HFFc6 (cell line): ENCODE results near the gene POTEJ. TPM values are rescaled to one million over a fixed set of nuclear protein-coding genes. Genes with fewer than 3 reads are reported as not detected.
"Not testable (repeated sequence)": the region's sequence is repeated elsewhere in the genome, so short reads cannot be mapped to it uniquely, and the experiment has no call there.

Experiments
- DNase-seq: peaks from one replicate; pipeline ENCODE4 v3.0.0-alpha.2; 2018
- H3K27ac Mint-ChIP-seq: 2 replicates; pipeline ENCODE4 v1.8.0; 2020; ENCODE audit warnings: mild to moderate bottlenecking, mixed read lengths
- H3K27me3 Mint-ChIP-seq: 2 replicates; pipeline ENCODE4 v1.8.0; 2021; ENCODE audit warnings: mild to moderate bottlenecking, moderate library complexity, mixed read lengths; ENCODE audit not compliant: insufficient read depth
- H3K36me3 Mint-ChIP-seq: 2 replicates; pipeline ENCODE4 v1.8.0; 2021; ENCODE audit warnings: low read depth, mixed read lengths
- H3K4me1 Mint-ChIP-seq: 2 replicates; pipeline ENCODE4 v1.8.0; 2020; ENCODE audit warnings: low read depth, mixed read lengths
- H3K4me3 Mint-ChIP-seq: 2 replicates; pipeline ENCODE4 v1.8.0; 2020; ENCODE audit warnings: mild to moderate bottlenecking, moderate library complexity, mixed read lengths
- H3K9me3 Mint-ChIP-seq: 2 replicates; pipeline ENCODE4 v1.8.0; 2020; ENCODE audit warnings: mild to moderate bottlenecking, mixed read lengths
- long read RNA-seq: library from polyadenylated mRNA; unstranded; transcript quantifications from one replicate; pipeline ENCODE4 v2.0.0, GENCODE V29; 2019
- total RNA-seq, 6 experiments: library from RNA; stranded (reverse); fragmentation: NEBNext Ultra II Directional; extraction: Animal tissue kit (Norgen Biotek cat#: 25700); gene quantifications; 2 replicates in 1 of 6; 3 replicates in 5 of 6; pipeline ENCODE4 v1.2.3, GENCODE V29; 2021

Gene POTEJ
- total RNA-seq = not detected
- long read RNA-seq, partial matches to known transcripts = 0 of 2 reads
- long read RNA-seq, other reads (novel, unspliced or antisense) = 2 of 2 reads

DNA sequence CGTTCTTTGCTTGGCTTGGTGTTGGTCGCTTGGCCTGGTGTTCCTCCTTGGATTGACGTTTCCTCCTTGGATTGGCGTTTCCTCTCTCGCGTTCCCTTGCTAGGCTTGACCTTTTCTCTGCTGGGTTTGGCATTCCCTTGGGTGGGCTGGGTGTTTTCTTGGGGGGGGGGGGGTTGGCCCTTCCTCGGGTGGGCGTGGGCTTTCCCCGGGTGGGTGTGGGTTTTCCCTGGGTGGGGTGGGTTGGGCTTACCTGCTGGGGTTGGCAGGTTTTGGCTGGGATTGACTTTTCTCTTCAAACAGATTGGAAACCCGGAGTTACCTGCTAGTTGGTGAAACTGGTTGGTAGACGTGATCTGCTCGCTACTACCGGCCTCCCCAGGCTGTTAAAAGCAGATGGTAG is at the start of gene POTEJ:
POTEJ (plus strand) TSS at position 301 of the 400 bp plus-strand sequence; CDS start at position 394, 93 bp downstream.
- H3K36me3 Mint-ChIP-seq, H3K27ac Mint-ChIP-seq, H3K4me3 Mint-ChIP-seq, H3K4me1 Mint-ChIP-seq, H3K9me3 Mint-ChIP-seq, H3K27me3 Mint-ChIP-seq, DNase-seq: not testable (repeated sequence)

DNA sequence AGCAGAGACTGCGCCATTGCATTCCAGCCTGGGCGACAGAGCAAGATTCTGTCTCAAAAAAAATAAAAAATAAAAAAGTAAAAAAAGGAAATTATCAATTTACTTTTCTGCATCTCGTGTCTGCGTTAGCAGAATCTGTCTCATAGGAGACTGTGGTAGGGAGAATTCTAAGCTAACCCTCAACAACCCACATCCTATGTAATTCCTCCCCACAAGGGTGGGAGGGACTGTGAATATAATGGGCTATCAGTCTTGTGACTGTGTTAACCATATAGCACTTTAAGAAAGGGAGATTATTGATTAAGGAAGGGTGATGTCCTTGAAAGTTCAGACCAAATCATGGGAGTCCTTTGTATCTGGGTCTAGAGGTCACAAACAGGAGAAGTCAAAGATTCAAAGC is 45.1 kb upstream of the POTEJ start:
- not testable (repeated sequence) for H3K4me3 Mint-ChIP-seq, H3K36me3 Mint-ChIP-seq, H3K27me3 Mint-ChIP-seq, H3K9me3 Mint-ChIP-seq, H3K4me1 Mint-ChIP-seq, DNase-seq, H3K27ac Mint-ChIP-seq

DNA sequence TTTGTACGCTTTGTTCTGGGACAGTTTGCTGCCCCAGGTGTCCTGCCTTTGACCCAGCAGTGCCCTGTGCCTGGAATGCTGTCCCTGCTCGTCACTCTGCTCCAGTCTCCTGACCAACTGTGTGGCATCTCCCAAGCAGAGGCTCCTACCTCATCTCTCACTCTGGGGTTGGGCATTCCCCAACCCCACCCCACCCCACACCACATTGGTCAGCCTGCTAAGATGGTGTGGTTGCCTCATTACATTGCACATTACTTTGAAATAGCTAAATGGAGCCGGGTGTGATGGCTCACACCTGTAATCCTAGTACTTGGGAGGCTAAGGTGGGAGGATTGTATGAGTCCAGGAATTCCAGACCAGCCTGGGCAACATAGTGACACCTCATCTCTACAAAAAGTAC is 39.3 kb upstream of the POTEJ start:
- not testable (repeated sequence) for H3K36me3 Mint-ChIP-seq, DNase-seq, H3K27me3 Mint-ChIP-seq, H3K9me3 Mint-ChIP-seq, H3K4me1 Mint-ChIP-seq, H3K4me3 Mint-ChIP-seq, H3K27ac Mint-ChIP-seq

DNA sequence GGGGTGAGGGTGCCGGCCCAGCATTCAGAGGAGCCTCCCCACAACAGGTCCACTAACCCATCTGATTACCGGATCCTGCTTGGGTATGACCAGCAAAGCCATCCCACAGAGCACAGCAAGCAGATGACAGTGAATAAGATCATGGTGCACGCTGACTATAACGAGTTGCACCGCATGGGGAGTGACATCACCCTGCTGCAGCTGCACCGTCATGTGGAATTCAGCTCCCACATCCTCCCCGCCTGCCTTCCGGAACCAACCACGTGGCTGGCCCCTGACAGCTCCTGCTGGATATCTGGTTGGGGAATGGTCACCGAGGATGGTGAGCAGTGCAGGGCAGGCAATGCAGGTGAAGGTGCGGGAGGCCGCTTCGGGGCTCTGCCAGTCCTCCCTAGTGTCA is 37.0 kb upstream of the POTEJ start:
- not testable (repeated sequence) for H3K36me3 Mint-ChIP-seq, H3K27ac Mint-ChIP-seq

DNA sequence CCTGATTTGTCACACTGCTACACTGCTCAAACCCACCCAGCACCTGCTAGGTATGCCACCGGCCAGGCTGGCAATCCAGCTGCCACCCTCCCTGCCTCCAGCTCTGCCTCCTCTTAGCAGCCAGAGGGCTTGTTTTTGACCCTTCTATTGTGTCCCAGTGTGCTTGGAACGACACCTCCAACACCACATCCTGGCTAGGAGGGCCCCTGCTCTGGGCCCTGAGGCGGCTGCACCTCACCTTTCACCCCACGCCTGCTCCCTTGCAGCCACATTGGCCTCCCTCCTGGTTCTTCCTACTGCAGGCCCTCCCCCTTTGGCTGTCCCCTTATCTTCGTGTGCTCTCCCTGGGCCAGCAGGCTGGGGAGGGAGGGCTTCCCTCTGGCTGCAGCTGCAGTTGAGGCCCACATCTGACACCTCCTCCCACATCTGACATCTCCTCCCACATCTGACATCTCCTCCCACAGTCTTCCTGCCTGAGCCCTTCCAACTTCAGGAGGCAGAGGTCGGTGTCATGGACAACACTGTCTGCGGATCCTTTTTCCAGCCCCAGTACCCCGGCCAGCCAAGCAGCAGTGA is 34.9 kb upstream of the POTEJ start:
- not testable (repeated sequence) for H3K36me3 Mint-ChIP-seq, H3K9me3 Mint-ChIP-seq, DNase-seq, H3K4me3 Mint-ChIP-seq, H3K4me1 Mint-ChIP-seq, H3K27me3 Mint-ChIP-seq, H3K27ac Mint-ChIP-seq

More for the DNA sequence above, 37.0 kb upstream of the POTEJ start:
- H3K9me3 Mint-ChIP-seq, H3K27me3 Mint-ChIP-seq, H3K4me3 Mint-ChIP-seq, DNase-seq, H3K4me1 Mint-ChIP-seq: not testable (repeated sequence)

DNA sequence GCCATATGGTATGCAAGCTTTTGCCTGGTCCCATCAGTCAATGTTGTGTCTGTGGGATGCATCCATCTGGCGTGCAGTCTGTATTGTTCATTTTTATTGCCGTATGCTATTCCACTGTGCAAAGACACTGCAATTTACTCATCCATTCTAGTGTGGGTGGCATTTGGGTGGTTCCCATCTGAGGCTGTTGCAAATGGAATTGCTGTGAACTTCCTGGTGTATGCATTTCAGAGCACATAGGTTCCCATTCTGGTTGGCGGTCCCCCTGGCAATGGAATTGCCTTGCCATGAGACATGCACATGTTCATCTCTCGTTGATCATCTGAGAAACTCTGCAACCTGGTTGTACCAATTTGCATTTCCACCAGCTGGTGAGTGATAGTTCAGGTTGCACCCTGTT is 33.7 kb upstream of the POTEJ start:
- not testable (repeated sequence) for H3K4me3 Mint-ChIP-seq, H3K27me3 Mint-ChIP-seq, H3K36me3 Mint-ChIP-seq, DNase-seq, H3K27ac Mint-ChIP-seq, H3K9me3 Mint-ChIP-seq, H3K4me1 Mint-ChIP-seq

DNA sequence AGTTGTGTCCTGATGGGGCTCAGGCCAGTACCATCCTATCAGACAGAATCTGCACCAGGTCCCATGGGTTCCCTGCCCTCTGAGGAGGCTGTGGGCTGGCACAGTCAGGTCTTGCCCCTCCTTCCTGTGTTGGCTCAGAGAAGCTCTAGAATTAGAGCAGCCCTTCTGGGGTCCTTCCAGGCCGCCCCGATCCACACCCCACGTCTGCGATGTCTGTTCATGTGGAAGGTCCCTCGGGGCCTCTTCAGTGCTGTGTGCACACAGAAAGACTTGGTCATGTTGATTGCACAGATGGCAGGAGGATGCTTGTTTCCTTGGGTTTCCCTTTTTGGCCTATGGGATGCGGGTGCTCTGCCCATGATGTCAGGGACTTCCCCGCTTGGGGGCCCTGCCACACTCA is 32.1 kb upstream of the POTEJ start:
- H3K4me1 Mint-ChIP-seq, H3K9me3 Mint-ChIP-seq, H3K27ac Mint-ChIP-seq, DNase-seq, H3K36me3 Mint-ChIP-seq, H3K27me3 Mint-ChIP-seq, H3K4me3 Mint-ChIP-seq: not testable (repeated sequence)

DNA sequence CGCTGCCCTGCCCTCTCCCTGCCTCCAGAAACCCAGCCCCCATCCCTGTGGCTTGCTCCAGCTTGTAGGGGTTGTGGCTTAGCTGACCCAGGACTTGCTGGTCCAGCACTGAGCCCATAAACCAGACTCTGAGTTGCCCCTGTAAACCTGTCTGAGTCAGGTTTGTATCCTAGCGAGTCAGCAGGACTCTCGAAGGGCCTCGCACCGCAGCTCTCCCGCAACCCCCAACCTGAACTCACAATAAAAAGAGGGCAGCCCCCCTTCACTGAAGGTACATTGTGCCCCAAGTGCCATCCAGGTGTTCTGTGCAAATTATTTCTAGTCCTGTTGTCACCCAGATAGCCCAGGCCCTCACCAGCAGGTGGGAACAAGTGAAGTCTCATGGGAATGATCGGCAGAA is 29.7 kb upstream of the POTEJ start:
- H3K4me3 Mint-ChIP-seq, DNase-seq, H3K4me1 Mint-ChIP-seq, H3K27me3 Mint-ChIP-seq, H3K36me3 Mint-ChIP-seq, H3K27ac Mint-ChIP-seq, H3K9me3 Mint-ChIP-seq: not testable (repeated sequence)

DNA sequence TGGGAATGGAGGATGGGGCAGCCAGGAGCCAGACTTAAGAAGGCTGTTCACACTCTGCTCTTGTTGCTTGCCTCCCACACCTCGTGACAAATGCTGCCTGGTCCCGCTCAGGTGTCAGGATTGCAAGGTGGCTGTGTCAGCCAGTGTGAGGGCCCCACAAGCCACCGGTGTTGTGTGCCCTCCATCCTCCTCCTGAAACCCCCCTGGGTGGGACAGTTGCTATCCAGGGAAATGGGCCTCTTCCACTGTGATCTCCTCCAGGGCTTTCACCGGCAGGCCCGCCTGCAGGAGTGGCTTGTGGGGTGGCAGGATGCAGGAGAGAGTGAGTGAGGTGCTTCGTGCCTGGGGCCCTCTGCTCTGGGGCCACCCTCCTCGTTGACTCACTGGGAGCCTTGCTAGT is 28.3 kb upstream of the POTEJ start:
- not testable (repeated sequence) for H3K9me3 Mint-ChIP-seq, H3K27ac Mint-ChIP-seq, H3K4me3 Mint-ChIP-seq, DNase-seq, H3K4me1 Mint-ChIP-seq, H3K36me3 Mint-ChIP-seq, H3K27me3 Mint-ChIP-seq

DNA sequence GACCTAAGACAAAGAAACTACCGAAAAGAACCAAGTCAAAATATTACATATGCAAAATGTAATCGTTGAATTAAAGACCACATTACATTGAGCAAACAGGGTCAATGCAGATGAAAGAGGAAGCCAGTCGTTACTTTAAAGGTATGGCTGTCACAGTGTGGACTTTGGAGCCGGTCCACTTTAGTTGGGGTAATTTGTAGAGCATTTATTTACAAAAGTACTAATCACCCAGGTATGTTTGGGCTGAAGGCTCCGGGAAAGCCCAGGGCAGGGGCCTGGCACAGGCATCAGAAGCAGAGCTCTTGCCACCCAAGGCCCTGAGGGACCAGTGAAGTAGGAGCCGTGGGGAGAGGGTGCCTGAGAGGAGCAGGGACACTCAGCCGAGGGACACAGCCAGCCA is 27.7 kb upstream of the POTEJ start:
- not testable (repeated sequence) for H3K9me3 Mint-ChIP-seq, H3K4me3 Mint-ChIP-seq, H3K36me3 Mint-ChIP-seq, H3K27me3 Mint-ChIP-seq, H3K4me1 Mint-ChIP-seq, DNase-seq, H3K27ac Mint-ChIP-seq

DNA sequence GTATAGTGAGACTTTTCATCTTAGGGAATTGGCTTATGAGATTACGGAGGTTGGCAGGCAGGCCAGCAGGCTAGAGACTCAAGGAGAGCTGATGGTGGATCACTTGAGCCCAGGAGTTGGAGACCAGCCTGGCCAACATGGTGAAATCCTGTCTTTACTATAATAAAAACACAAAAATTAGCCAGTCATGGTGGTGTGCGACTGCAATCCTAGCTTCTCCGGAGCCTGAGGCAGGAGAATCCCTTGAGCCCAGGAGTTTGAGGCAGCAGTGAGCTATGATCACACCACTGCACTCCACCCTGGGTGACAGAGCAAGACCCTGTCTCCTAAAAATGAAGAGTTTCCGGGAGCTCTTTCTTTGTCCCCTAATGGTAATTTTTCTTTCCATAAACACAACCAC is 26.5 kb upstream of the POTEJ start:
- not testable (repeated sequence) for DNase-seq, H3K27me3 Mint-ChIP-seq, H3K9me3 Mint-ChIP-seq, H3K27ac Mint-ChIP-seq, H3K36me3 Mint-ChIP-seq, H3K4me3 Mint-ChIP-seq, H3K4me1 Mint-ChIP-seq

DNA sequence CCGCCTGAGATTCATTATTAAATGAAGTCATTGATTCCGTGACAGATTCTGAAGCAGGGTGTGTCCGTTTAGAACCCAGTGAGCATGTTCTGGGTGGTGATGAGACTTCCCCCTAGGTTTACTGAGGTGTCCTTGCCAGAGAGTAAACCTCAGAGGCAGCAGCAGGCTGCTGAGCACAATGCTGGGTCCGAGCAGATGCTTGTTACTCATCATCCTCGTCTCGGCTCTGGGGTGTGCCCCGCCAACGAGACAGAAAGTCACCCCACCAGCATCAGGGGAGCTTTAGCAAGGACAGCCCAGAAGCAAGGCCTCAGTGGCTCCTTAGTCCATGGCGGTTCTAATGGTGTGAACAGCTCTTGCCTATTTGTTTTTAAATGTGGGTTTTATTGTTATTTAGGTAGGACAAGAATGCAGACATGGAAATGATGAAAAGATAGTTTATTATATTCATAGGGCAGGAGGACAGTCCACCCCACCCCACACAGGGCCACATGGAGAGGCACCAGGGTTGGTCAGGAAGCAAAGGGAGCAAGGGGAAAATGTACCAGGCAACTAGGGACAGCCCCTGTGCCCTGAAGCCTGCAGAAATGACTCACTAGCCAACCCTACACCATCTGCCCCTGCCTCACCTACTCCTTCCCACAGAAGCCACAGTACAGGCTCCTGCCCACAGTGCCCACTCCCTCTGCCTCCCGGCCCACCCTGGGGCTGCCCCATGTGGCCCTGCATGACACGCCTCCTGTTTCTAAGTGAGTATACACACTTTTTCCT is 22.4 kb upstream of the POTEJ start:
- DNase-seq, H3K4me1 Mint-ChIP-seq, H3K27me3 Mint-ChIP-seq, H3K4me3 Mint-ChIP-seq, H3K27ac Mint-ChIP-seq, H3K36me3 Mint-ChIP-seq, H3K9me3 Mint-ChIP-seq: not testable (repeated sequence)

DNA sequence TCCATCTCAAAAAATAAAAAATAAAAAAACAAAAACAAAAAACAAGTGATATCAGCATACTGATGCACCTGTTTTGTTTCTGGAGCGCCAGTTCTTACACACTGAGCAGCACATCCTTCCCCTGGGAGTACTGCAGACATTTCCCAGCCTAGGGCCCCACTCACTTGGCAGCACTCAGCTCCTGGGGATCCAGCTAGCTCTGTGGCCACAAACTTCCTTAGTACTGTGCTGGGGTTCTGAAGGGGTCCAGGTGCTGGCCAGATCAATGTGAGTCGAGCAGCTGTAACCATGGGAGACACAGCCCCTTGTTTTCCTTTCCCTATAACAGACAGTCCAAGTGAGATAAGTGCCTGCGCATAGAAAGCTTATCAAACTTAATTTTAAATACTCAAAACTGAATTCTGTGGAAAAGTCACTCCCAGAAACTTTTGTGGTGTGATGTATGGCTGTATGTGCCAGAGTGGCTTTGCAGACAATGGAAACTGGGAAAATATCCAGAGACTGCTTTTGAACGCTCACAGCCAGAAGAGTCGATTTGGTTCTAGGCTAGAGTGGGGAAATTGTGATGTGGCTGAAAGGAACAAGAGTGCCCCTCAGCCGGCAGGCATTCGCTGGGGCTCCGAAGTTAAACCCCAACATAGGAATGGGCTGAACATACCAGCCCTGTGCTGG is 20.9 kb upstream of the POTEJ start:
- not testable (repeated sequence) for H3K36me3 Mint-ChIP-seq, H3K9me3 Mint-ChIP-seq

DNA sequence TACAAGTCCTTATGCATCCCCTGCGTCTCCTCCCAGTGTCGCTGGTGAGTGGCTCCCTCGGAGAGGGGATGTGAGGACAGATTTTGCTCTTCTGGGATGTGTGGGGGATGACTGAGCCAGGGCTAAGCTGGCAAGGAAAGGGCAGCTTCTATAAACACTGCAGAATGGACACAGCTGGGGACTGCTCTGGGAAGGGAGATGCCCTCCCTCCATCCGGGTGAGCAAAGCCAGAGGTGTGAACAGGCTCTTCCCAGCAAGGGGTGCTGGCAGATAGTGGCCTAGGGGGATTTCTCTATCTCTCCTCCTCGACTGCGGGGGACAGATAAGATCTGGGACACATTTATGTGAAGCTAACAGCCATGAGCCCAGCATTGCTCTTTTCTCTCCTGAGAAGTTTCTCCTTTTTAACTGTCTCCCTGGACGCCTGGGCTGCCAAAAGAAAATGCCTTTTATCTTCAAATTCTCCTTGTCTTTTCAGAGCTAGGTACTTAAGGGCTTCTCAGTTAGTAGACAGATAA is 20.3 kb upstream of the POTEJ start:
- H3K4me3 Mint-ChIP-seq, H3K27me3 Mint-ChIP-seq, H3K4me1 Mint-ChIP-seq, H3K9me3 Mint-ChIP-seq, H3K36me3 Mint-ChIP-seq, H3K27ac Mint-ChIP-seq, DNase-seq: not testable (repeated sequence)

More for the DNA sequence above, 20.9 kb upstream of the POTEJ start:
- not testable (repeated sequence) for H3K27ac Mint-ChIP-seq, H3K27me3 Mint-ChIP-seq, H3K4me1 Mint-ChIP-seq, DNase-seq, H3K4me3 Mint-ChIP-seq
